ENCODE results near the gene EFCAB14.
A peak's percentile ranks its signal among the peaks of the same experiment; 100 is the strongest.

Gene EFCAB14

DNA sequence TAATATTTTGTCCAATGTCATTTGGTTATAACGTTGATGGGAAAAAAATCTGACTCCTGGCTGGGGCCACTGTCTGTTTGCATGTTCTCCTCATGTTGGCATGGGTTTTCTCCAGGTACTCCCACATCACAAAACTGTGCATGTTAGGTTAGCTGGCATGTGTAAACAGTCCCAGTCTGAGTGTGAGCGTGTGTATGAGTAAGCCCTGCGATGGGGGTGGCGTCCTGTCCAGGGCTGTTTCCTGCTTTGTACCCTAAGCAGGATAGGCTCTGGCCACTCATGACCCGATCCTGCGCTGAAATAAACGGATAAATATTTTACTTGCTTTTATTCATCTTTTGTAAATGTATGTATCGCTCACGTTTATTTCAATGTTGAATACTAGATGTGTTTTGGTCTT lies 13.5 kb downstream of the EFCAB14 start:
- TF ChIP-seq, protein P1, sequence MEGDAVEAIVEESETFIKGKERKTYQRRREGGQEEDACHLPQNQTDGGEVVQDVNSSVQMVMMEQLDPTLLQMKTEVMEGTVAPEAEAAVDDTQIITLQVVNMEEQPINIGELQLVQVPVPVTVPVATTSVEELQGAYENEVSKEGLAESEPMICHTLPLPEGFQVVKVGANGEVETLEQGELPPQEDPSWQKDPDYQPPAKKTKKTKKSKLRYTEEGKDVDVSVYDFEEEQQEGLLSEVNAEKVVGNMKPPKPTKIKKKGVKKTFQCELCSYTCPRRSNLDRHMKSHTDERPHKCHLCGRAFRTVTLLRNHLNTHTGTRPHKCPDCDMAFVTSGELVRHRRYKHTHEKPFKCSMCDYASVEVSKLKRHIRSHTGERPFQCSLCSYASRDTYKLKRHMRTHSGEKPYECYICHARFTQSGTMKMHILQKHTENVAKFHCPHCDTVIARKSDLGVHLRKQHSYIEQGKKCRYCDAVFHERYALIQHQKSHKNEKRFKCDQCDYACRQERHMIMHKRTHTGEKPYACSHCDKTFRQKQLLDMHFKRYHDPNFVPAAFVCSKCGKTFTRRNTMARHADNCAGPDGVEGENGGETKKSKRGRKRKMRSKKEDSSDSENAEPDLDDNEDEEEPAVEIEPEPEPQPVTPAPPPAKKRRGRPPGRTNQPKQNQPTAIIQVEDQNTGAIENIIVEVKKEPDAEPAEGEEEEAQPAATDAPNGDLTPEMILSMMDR (conservative IDR thresholded peaks at IDR 0.05): no peak
- peak overlapping the region; percentile 56; the same call in 1 of the 2 replicates for H3K27ac ChIP-seq

DNA sequence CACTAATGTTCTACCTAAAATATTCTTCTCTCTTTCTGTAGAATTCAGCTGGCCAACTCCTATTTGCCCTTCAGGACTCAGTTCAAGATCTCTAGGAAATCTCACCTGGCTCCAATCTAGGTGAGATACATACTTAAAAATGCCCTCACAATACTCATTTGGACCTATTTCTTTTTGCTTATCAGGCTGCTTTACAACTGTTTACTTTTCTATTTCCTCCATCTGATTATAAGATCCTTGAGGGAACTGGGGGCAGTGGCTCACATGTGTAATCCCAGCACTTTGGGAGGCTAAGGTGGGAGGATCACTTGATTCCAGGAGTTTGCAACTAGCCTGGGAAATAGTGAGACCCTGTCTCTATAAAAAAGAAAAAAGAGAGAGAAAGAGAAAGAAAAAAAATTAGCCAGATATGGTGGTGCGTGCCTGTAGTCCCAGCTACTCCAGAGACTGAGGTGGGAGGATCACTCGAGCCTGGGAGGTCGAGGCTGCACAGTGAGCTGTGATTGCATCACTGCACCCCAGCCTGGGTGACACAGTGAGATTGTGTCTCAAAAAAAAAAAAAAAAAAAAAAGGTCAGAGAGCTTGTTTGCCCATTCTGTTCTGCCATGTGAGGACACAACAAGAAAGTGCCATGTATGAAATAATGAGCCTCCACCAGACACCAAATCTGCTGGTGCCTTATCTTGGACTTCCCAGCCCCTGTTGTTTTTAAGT lies 14.8 kb downstream of the EFCAB14 start:
- H3K27ac ChIP-seq: peak overlapping the region; percentile 56
- TF ChIP-seq, protein P1 (conservative IDR thresholded peaks at IDR 0.05): no peak

DNA sequence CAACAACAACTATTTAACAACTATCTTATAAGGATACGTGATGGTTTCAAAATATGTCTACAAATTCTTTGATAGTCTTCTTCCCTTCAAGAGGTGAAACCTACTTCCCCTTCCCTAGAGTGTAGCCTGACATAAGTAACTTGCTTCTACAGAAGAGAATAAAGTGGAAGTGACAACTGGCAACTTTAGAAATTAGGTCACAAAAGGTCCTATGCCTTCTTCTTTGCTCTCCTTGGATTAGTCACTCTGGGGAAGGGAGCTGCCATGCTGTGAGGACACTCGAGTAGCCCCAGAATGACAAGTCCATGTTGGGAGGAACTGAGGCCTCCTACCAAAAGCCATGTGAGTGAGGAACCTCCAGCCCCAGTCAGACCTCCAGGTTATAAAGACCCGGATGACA lies 19.2 kb downstream of the EFCAB14 start:
- no peak overlapping the region for H3K27ac ChIP-seq
- TF ChIP-seq, protein P1 (conservative IDR thresholded peaks at IDR 0.05): no peak

DNA sequence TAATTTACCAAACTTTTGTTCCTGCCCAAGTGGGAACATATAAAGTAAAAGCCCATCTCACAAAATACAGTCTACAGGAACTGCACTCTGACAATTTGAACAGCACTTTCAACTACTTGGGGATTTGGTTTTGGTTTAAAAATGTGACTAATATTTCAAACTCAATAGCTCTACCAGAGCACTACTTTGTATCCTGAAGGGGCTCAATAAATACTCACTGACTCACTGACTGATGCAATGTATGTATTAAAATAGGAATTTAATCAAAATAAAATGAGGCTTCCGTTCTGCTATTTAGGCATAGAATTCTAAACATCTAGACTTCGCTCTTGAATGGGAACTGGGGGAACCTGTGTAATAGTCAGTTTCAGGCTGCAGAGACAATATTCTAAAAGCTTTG lies 21.9 kb downstream of the EFCAB14 start:
- no peak overlapping the region for H3K27ac ChIP-seq
- TF ChIP-seq, protein P1 (conservative IDR thresholded peaks at IDR 0.05): no peak

DNA sequence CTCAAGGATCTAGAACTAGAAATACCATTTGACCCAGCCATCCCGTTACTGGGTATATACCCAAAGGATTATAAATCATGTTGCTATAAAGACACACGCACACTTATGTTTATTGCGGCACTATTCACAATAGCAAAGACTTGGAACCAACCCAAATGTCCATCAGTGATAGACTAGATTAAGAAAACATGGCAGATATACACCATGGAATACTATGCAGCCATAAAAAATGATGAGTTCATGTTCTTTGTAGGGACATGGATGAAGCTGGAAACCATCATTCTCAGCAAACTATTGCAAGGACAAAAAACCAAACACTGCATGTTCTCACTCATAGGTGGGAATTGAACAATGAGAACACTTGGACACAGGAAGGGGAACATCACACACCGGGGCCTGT lies 24.2 kb downstream of the EFCAB14 start:
- H3K27ac ChIP-seq: peak overlapping the region; percentile 86

DNA sequence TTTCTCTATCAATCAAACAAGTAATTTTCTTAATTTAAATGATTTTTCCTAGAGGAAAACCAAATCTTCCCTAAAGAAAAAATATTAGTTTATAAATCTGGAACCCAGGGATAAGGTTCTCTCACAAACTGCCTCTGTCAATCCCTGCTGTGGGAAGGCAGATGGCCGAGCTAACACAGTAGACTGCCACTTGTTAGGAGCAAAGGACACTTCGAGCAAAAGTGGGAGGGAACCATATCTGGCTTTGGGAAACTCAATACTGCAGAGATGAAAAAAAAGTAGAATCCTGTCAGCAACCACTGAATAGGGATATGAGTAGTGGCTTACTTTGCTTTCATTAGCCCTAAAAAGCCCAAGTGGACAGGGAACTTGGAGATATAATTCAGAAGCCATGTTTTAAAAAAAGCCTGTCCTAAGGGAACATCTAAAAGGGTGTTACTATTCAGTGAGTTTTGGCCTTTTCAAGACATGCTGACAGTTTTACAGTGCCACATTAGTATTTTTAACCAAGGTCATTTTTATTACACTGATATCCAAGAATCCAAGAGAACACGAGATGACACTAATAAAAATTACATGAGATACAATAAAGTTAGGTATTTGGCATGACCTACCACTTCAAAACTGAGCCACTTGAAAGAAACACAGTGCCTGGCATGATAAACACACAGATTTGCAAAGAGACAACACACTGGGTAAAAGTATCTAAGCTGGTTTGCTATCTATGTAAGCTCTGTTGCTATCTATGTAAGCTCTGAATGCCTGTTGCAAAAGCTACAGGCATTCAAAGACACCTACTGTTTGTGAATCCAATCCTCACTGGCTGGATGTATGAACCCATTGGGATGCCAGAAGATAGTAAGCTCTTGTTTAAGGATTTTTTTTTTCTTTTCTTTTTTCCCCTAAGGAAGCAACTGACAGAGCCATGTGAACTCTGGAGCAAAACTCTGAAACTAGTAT lies 25.8 kb downstream of the EFCAB14 start:
- TF ChIP-seq, protein P1 (conservative IDR thresholded peaks at IDR 0.05): no peak
- H3K27ac ChIP-seq: peak overlapping the region; percentile 86

DNA sequence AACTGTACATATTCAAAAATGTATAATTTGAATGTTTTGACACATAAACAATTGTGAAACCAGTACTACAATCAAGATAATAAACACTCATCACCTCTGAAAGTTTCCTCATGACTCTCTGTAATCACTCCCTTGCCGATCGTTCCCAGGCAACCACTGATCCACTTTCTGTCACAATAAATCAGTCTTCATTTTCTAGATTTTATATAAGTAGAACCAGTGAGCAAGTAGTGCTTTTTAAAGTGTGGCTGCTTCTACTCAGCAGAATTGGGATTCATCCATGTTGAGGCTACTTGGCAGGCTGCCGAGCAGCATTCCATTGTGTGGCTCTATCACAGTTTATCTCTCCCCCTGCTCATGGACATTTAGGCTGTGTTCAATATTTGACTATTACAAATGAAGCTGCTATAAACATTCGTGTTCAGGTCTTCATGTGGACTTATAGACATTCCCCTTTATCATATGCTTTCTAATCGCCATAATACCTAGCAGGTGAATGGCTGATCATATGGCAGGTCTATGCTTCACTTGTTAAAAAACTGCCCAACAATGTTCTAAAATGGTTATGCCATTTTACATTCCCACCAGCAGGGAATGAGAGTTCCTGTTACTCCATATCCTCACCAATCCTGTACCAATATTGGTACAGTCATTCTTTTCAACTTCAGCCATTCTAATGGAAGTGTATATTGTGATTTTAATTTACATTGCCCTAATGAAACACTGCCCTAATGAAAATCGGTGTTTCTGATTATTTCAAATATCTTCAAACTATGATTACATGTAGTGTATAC lies 26.7 kb downstream of the EFCAB14 start:
- peak overlapping the region; percentile 86 for H3K27ac ChIP-seq
- TF ChIP-seq, protein P1 (conservative IDR thresholded peaks at IDR 0.05): peak; percentile 16; the same call in 1 of the 2 replicates

Data from VCaP (cell line).